ENCODE measurements around the gene TNNT1.

DNA sequence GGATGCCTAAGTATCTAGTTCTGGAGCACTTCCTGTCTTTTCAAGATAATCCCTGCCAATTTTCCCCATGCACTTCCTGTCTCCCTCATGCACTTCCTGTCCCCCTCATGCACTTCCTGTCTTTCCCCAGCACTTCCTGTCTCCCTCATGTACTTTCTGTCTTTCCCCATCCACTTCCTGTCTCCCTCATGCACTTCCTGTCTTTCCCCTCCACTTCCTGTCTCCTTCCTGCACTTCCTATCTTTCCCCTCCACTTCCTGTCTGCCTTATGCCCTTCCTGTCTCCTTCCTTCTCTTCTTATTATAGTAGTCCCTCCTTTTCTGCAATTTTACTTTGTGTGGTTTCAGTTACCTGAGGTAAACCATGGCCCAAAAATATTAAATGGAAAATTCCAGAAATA, 3.0 kb upstream of the TNNT1 start:
- TF ChIP-seq, protein P1, sequence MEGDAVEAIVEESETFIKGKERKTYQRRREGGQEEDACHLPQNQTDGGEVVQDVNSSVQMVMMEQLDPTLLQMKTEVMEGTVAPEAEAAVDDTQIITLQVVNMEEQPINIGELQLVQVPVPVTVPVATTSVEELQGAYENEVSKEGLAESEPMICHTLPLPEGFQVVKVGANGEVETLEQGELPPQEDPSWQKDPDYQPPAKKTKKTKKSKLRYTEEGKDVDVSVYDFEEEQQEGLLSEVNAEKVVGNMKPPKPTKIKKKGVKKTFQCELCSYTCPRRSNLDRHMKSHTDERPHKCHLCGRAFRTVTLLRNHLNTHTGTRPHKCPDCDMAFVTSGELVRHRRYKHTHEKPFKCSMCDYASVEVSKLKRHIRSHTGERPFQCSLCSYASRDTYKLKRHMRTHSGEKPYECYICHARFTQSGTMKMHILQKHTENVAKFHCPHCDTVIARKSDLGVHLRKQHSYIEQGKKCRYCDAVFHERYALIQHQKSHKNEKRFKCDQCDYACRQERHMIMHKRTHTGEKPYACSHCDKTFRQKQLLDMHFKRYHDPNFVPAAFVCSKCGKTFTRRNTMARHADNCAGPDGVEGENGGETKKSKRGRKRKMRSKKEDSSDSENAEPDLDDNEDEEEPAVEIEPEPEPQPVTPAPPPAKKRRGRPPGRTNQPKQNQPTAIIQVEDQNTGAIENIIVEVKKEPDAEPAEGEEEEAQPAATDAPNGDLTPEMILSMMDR (IDR thresholded peaks at IDR 0.05), result no peak
- TF ChIP-seq POLR2A (IDR thresholded peaks at IDR 0.05) (no peak), EP300 (IDR thresholded peaks at IDR 0.05) (no peak)

Measured in suprapubic skin (tissue), 3 donors.